HepG2 (cell line): Measurements from ENCODE around the gene GRM7. TPM values are rescaled to one million over a fixed set of nuclear protein-coding genes. Genes with fewer than 3 reads are reported as not detected.

Experiments
- ATAC-seq: fragments of 200-7000 bp; cut with Tn5 transposase; 3 replicates; pipeline ENCODE4 v1.9.1; 2020; ENCODE audit warnings: mild to moderate bottlenecking, moderate library complexity
- BruUV-seq: library from RNA; stranded (reverse); fragments of 400-500 nt; replicated peaks from 2 replicates; lab custom pipeline; 2021; lab: Mats Ljungman, UMichigan
- CTCF ChIA-PET: fragments of 300-600 bp; formaldehyde crosslinking; extraction: SDS; loops from one replicate; lab custom pipeline; 2021; ENCODE audit warnings: low total read pairs, inconsistent platforms, low intra/inter-chr PET ratio; lab: Yijun Ruan, JAX
- POLR2A ChIA-PET: fragments of 350-600 bp; sonication (Branson Sonifier 250); formaldehyde crosslinking; loops from one replicate; lab custom pipeline; 2020; ENCODE audit warnings: antibody characterized with exemption, inconsistent platforms; lab: Yijun Ruan, JAX
- DNase-seq: peaks from one replicate; pipeline ENCODE4 v3.0.0-alpha.2; 2015; ENCODE audit warnings: low spot score
- FAIRE-seq: peaks from 3 replicates; lab custom pipeline; 2011; peaks lifted over from hg19 to GRCh38; lab: Jason Lieb, UNC
- H2AFZ ChIP-seq: one replicate; pipeline ENCODE4 v1.6.1; 2011; ENCODE audit warnings: low read length, inconsistent platforms
- H3K27ac ChIP-seq: fragments of 300-600 bp; 3 replicates; pipeline ENCODE4 v1.8.0; 2011; ENCODE audit warnings: mixed run types, mild to moderate bottlenecking, mixed read lengths, low read length, inconsistent platforms; ENCODE audit not compliant: insufficient read depth; ENCODE audit errors: extremely low read length
- H3K27me3 ChIP-seq, 2 experiments: fragments of 200-600 bp in 1 of 2; 2 replicates in 1 of 2; 3 replicates in 1 of 2; pipeline versions ENCODE4 v1.6.0 to v1.8.0; 2011; ENCODE audit warnings: low read length in 2 of 2, mild to moderate bottlenecking in 2 of 2, moderate library complexity in 2 of 2, inconsistent platforms in 1 of 2; ENCODE audit not compliant: insufficient read depth in 2 of 2, control insufficient read depth in 1 of 2
- H3K36me3 ChIP-seq, 2 experiments: fragments of 200-600 bp in 1 of 2; replicated peaks in 1 of 2; 2 replicates in 1 of 2; 3 replicates in 1 of 2; pipeline versions ENCODE4 v1.5.1 to v1.8.0; 2011; ENCODE audit warnings: low read length in 2 of 2, inconsistent platforms in 1 of 2; ENCODE audit not compliant: insufficient read depth in 2 of 2, control insufficient read depth in 1 of 2
- H3K4me1 ChIP-seq: 2 replicates; pipeline ENCODE4 v1.5.1; 2012; ENCODE audit warnings: low read length, inconsistent platforms; ENCODE audit not compliant: insufficient read depth
- H3K4me2 ChIP-seq: 2 replicates; pipeline ENCODE4 v1.6.0; 2011; ENCODE audit warnings: low read depth, low read length, inconsistent platforms
- H3K4me3 ChIP-seq, 3 experiments: fragments of 200-600 bp in 1 of 3; sonication (generic), shearing (Covaris generic) in 1 of 3; replicated peaks in 1 of 3; 2 replicates each; pipeline ENCODE4 v1.5.1; 2011 to 2016; ENCODE audit warnings: low read length in 3 of 3, inconsistent platforms in 2 of 3, low read depth in 2 of 3, mild to moderate bottlenecking in 2 of 3, control low read depth in 1 of 3, mixed read lengths in 1 of 3; ENCODE audit not compliant: insufficient read depth in 1 of 3
- H3K79me2 ChIP-seq: one replicate; pipeline ENCODE4 v1.6.1; 2011; ENCODE audit warnings: low read length, inconsistent platforms; ENCODE audit not compliant: insufficient read depth
- H3K9ac ChIP-seq: 2 replicates; pipeline ENCODE4 v1.6.0; 2011; ENCODE audit warnings: mild to moderate bottlenecking, low read depth, low read length, inconsistent platforms; ENCODE audit not compliant: insufficient read depth
- H3K9me3 ChIP-seq: 2 replicates; pipeline ENCODE4 v1.5.1; 2012; ENCODE audit warnings: mild to moderate bottlenecking, low read length
- H4K20me1 ChIP-seq: 2 replicates; pipeline ENCODE4 v1.6.0; 2011; ENCODE audit warnings: inconsistent platforms, mild to moderate bottlenecking, low read length, moderate library complexity; ENCODE audit not compliant: insufficient read depth
- CEBPB ChIP-seq: IDR thresholded peaks from 2 replicates; pipeline ENCODE4 v1.6.1; 2011; ENCODE audit warnings: low read depth, low read length, improper control_type of control experiment, borderline replicate concordance
- HCFC1 ChIP-seq: fragments of 150-350 bp; IDR thresholded peaks from 2 replicates; pipeline ENCODE4 v1.6.1; 2014; ENCODE audit warnings: low read depth, low read length
- HDAC2 ChIP-seq: sonication (generic); formaldehyde crosslinking; IDR thresholded peaks from 2 replicates; pipeline ENCODE4 v1.4.0; 2020; ENCODE audit warnings: missing genetic modification reagents
- LCORL ChIP-seq, 2 experiments: fragments of 450-650 bp in 1 of 2; sonication (generic) in 1 of 2; formaldehyde crosslinking in 1 of 2; IDR thresholded peaks; 2 replicates each; pipeline versions ENCODE4 v1.5.0 to v1.6.1; 2017 to 2020; ENCODE audit warnings: antibody characterized with exemption in 1 of 2, missing genetic modification reagents in 1 of 2
- MIER2 ChIP-seq: IDR thresholded peaks from 2 replicates; pipeline ENCODE4 v1.6.1; 2016; ENCODE audit warnings: missing biosample characterization, missing genetic modification reagents
- NFRKB ChIP-seq: fragments of 450-650 bp; IDR thresholded peaks from 2 replicates; pipeline ENCODE4 v1.6.1; 2017
- NONO ChIP-seq, 2 experiments: fragments of 450-650 bp in 1 of 2; sonication (generic) in 1 of 2; formaldehyde crosslinking in 1 of 2; IDR thresholded peaks in 1 of 2; conservative IDR thresholded peaks in 1 of 2; 2 replicates each; pipeline versions ENCODE4 v1.6.1 to v1.8.0; 2017 to 2022; ENCODE audit warnings: mild to moderate bottlenecking in 1 of 2, missing genetic modification reagents in 1 of 2, moderate library complexity in 1 of 2
- PAX8 ChIP-seq: sonication (generic); formaldehyde crosslinking; IDR thresholded peaks from 2 replicates; pipeline ENCODE4 v1.8.0; 2022; ENCODE audit warnings: mild to moderate bottlenecking, missing genetic modification reagents, borderline replicate concordance
- REXO4 ChIP-seq: sonication (generic); formaldehyde crosslinking; IDR thresholded peaks from 2 replicates; pipeline ENCODE4 v1.8.0; 2022; ENCODE audit warnings: missing genetic modification reagents, mild to moderate bottlenecking, borderline replicate concordance
- U2AF1 ChIP-seq: fragments of 200-400 bp; formaldehyde crosslinking; optimal IDR thresholded peaks from 2 replicates; pipeline ENCODE3; 2017; ENCODE audit warnings: mild to moderate bottlenecking, low read depth, low read length
- XBP1 ChIP-seq: sonication (generic); formaldehyde crosslinking; IDR thresholded peaks from 2 replicates; pipeline ENCODE4 v1.5.0; 2020; ENCODE audit warnings: missing genetic modification reagents
- ZNF83 ChIP-seq: sonication (generic); formaldehyde crosslinking; IDR thresholded peaks from 2 replicates; pipeline ENCODE4 v1.4.0; 2020; ENCODE audit warnings: missing genetic modification reagents, mild to moderate bottlenecking, borderline replicate concordance
- ZZZ3 ChIP-seq: sonication (generic); formaldehyde crosslinking; IDR thresholded peaks from 2 replicates; pipeline ENCODE4 v1.4.0; 2020; ENCODE audit warnings: missing genetic modification reagents, mild to moderate bottlenecking, borderline replicate concordance
- WGBS: methylation state at CpG from one replicate; pipeline ENCODE4 v1.1.6; 2017; ENCODE audit warnings: low lambda C conversion rate; 5-methylcytosine and 5-hydroxymethylcytosine counted together
- in situ Hi-C: cut with HindIII; loops from 2 replicates; pipeline ENCODE4 v1.10.0; 2017; ENCODE audit warnings: low pct_unique_long_range_greater_than_20kb; ENCODE audit not compliant: extremely low pct_ligation_motif_present
- intact Hi-C: fragments of 100-400 bp; cut with micrococcal nuclease; formaldehyde crosslinking; loops from one replicate; pipeline ENCODE4 v1.10.0; 2022; ENCODE audit not compliant: unreplicated experiment
- polyA plus RNA-seq, 8 experiments: library from polyadenylated mRNA; depleted of rRNA in 3 of 8; stranded (reverse) in 7 of 8; unstranded in 1 of 8; fragments of >200 nt; fragmentation: Illumina TruSeq in 4 of 8; extraction: Trizol in 4 of 8; gene quantifications; 2 replicates each; pipeline versions ENCODE4 v1.2.1 to v1.2.3, GENCODE V29; 2011 to 2016; ENCODE audit warnings: low read depth in 4 of 8, missing spikeins in 1 of 8, mixed read lengths in 1 of 8; ENCODE audit not compliant: insufficient read depth in 1 of 8
- total RNA-seq, 5 experiments: library from RNA; depleted of rRNA; stranded (reverse); fragments of >200 nt; fragmentation: Illumina TruSeq; extraction: Trizol; gene quantifications; 2 replicates each; pipeline ENCODE4 v1.2.3, GENCODE V29; 2016; ENCODE audit warnings: low read depth in 1 of 5
- TF ChIP-seq, protein P1 (sequence below): sonication (generic); formaldehyde crosslinking; IDR thresholded peaks from 2 replicates; pipeline ENCODE4 v1.4.0; 2020; ENCODE audit warnings: missing genetic modification reagents
- TF ChIP-seq, protein P2 (sequence below): IDR thresholded peaks from 2 replicates; pipeline ENCODE4 v1.6.1; 2016; ENCODE audit warnings: control low read depth
- TF ChIP-seq, protein P3 (sequence below): sonication (generic); formaldehyde crosslinking; IDR thresholded peaks from 2 replicates; pipeline ENCODE4 v1.4.0; 2020; ENCODE audit warnings: missing genetic modification reagents

GRM7 gene
- total and polyA plus RNA-seq, 2 of the 13 experiments (the other 11 are each of a cell fraction or from before 2014, with no cell fraction given): not detected

DNA sequence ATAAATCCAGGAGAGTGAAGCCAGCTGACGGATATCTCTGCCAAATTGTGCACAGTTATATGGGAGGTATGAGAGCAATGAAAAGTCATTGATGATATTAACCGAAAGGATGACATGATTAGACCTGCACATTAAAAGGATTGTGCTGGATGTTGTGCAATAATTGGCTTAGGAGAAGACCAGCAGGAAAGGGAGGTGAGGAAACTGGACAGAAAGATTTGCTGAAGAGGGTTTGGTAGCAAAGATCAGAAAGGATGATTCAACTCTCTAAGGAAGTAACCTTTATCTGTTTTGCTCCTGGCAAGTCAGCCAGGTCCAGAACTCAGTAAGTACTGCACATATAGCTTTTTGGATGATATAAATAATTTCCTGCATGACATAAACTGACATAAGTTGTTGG lies 704.7 kb downstream of the GRM7 start:
- H3K36me3 ChIP-seq: no peaks in the 10 kb centered on the region
- FAIRE-seq (no peak), ATAC-seq (no peak), DNase-seq (no peak)
- H2AFZ ChIP-seq: no peak overlapping the region
- H3K9ac ChIP-seq: no peak overlapping the region
- in situ Hi-C loops: no loop called here
- TF ChIP-seq, protein P1, sequence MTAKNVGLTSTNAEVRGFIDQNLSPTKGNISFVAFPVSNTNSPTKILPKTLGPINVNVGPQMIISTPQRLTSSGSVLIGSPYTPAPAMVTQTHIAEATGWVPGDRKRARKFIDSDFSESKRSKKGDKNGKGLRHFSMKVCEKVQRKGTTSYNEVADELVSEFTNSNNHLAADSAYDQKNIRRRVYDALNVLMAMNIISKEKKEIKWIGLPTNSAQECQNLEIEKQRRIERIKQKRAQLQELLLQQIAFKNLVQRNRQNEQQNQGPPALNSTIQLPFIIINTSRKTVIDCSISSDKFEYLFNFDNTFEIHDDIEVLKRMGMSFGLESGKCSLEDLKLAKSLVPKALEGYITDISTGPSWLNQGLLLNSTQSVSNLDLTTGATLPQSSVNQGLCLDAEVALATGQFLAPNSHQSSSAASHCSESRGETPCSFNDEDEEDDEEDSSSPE (CRISPR knock-in tag): no peak
- peak; percentile 64 for TF ChIP-seq CEBPB
- TF ChIP-seq ZZZ3 (CRISPR knock-in tag): no peak
- no peak for TF ChIP-seq HCFC1
- no peak for TF ChIP-seq MIER2 (CRISPR knock-in tag)
- no peak for TF ChIP-seq REXO4 (CRISPR knock-in tag)
- TF ChIP-seq LCORL (IDR thresholded peaks at IDR 0.05): no peak
- no peak for TF ChIP-seq LCORL (CRISPR knock-in tag; IDR thresholded peaks at IDR 0.05)
- POLR2A ChIA-PET: no interaction called here
- CTCF ChIA-PET: no interaction called here
- H3K27ac ChIP-seq: no peak overlapping the region
- H3K4me3 ChIP-seq: no peak overlapping the region
- H3K4me1 ChIP-seq: no peaks in the 10 kb centered on the region
- H3K27me3 ChIP-seq: no peaks in the 10 kb centered on the region
- intact Hi-C loops: no loop called here
- no peaks in the 10 kb centered on the region for H3K79me2 ChIP-seq
- BruUV-seq: no TSS peak
- WGBS: 17% methylated on average over 2 of the region's 2 CpGs
- H4K20me1 ChIP-seq: no peaks in the 10 kb centered on the region
- H3K9me3 ChIP-seq: peaks cover 29% of the 10 kb centered on the region
- no peak overlapping the region for H3K4me2 ChIP-seq

DNA sequence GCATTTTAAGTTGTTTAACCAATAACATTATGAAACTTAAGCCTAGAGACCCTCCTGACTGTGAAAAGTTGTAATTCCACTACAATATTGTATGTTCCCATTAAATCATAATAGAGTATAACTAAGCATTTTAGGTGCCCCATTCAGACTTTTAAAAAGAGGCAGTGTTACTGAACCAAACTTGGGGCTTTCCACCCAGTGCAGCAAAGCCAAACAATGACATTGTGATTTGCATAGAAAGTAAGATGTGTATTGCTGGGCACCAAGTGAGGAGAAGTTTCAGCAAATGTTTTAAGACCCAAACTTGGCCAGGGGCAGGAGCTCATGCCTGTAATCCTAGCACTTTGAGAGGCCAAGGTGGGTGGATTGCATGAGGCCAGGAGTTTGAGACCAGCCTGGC lies 706.2 kb downstream of the GRM7 start:
- Histone ChIP-seq H3K36me3 (no peaks in the 10 kb centered on the region), H4K20me1 (no peaks in the 10 kb centered on the region), H3K4me3 (no peak overlapping the region), H3K9me3 (peaks cover 36% of the 10 kb centered on the region), H3K9ac (no peak overlapping the region), H3K27ac (no peak overlapping the region), H3K4me2 (no peak overlapping the region), H2AFZ (no peak overlapping the region), H3K27me3 (no peaks in the 10 kb centered on the region), H3K4me1 (no peaks in the 10 kb centered on the region), H3K79me2 (no peaks in the 10 kb centered on the region)
- ChIA-PET CTCF (no interaction called here), POLR2A (no interaction called here)
- in situ Hi-C loops: no loop called here
- DNase-seq (no peak), FAIRE-seq (no peak), ATAC-seq (no peak)
- intact Hi-C loops: no loop called here
- no TSS peak for BruUV-seq
- TF ChIP-seq ZNF83 (CRISPR knock-in tag): no peak
- TF ChIP-seq PAX8 (CRISPR knock-in tag): no peak
- no peak for TF ChIP-seq U2AF1
- TF ChIP-seq, protein P2, sequence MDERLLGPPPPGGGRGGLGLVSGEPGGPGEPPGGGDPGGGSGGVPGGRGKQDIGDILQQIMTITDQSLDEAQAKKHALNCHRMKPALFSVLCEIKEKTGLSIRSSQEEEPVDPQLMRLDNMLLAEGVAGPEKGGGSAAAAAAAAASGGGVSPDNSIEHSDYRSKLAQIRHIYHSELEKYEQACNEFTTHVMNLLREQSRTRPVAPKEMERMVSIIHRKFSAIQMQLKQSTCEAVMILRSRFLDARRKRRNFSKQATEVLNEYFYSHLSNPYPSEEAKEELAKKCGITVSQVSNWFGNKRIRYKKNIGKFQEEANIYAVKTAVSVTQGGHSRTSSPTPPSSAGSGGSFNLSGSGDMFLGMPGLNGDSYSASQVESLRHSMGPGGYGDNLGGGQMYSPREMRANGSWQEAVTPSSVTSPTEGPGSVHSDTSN (CRISPR knock-in tag): no peak
- TF ChIP-seq NONO (IDR thresholded peaks at IDR 0.05): no peak
- no peak for TF ChIP-seq NONO (CRISPR knock-in tag; conservative IDR thresholded peaks at IDR 0.05)
- TF ChIP-seq XBP1 (CRISPR knock-in tag): no peak
- TF ChIP-seq HDAC2 (CRISPR knock-in tag): no peak
- TF ChIP-seq NFRKB: no peak
- TF ChIP-seq, protein P3, sequence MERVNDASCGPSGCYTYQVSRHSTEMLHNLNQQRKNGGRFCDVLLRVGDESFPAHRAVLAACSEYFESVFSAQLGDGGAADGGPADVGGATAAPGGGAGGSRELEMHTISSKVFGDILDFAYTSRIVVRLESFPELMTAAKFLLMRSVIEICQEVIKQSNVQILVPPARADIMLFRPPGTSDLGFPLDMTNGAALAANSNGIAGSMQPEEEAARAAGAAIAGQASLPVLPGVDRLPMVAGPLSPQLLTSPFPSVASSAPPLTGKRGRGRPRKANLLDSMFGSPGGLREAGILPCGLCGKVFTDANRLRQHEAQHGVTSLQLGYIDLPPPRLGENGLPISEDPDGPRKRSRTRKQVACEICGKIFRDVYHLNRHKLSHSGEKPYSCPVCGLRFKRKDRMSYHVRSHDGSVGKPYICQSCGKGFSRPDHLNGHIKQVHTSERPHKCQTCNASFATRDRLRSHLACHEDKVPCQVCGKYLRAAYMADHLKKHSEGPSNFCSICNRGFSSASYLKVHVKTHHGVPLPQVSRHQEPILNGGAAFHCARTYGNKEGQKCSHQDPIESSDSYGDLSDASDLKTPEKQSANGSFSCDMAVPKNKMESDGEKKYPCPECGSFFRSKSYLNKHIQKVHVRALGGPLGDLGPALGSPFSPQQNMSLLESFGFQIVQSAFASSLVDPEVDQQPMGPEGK (CRISPR knock-in tag): no peak
